Measurements from ENCODE around the gene KRTAP5-2. TPM values are rescaled to one million over a fixed set of nuclear protein-coding genes. Genes with fewer than 3 reads are reported as not detected.
"Not testable (repeated sequence)": the region's sequence is repeated elsewhere in the genome, so short reads cannot be mapped to it uniquely, and the experiment has no call there.

Gene KRTAP5-2
- total RNA-seq, 4 donors from 2014 or later: not detected

DNA sequence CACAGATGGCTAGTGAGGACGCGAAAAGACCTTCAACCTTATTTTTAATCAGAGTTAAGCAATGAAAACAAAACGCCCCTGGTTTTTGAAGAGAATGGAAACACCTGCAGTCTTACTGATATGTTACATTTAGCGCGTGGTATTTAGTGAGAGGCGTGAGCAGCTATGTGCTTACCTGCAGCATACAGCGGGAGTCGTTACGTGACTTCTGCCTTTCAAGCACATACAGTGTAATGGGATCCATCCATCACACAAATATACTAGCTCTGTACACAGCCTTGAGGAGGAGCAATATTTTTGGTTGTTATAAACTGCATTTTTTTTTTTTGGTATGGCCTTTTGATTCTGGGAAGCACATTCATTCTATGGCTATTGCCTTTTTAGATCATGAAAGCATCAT is 5.5 kb downstream of the KRTAP5-2 start:
- DNase-seq (ENCODE audit: low spot score) (no peak), ATAC-seq (ENCODE audit: low FRiP score) (no peak)
- TF ChIP-seq, protein P1, sequence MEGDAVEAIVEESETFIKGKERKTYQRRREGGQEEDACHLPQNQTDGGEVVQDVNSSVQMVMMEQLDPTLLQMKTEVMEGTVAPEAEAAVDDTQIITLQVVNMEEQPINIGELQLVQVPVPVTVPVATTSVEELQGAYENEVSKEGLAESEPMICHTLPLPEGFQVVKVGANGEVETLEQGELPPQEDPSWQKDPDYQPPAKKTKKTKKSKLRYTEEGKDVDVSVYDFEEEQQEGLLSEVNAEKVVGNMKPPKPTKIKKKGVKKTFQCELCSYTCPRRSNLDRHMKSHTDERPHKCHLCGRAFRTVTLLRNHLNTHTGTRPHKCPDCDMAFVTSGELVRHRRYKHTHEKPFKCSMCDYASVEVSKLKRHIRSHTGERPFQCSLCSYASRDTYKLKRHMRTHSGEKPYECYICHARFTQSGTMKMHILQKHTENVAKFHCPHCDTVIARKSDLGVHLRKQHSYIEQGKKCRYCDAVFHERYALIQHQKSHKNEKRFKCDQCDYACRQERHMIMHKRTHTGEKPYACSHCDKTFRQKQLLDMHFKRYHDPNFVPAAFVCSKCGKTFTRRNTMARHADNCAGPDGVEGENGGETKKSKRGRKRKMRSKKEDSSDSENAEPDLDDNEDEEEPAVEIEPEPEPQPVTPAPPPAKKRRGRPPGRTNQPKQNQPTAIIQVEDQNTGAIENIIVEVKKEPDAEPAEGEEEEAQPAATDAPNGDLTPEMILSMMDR (IDR thresholded peaks at IDR 0.05): no peak

DNA sequence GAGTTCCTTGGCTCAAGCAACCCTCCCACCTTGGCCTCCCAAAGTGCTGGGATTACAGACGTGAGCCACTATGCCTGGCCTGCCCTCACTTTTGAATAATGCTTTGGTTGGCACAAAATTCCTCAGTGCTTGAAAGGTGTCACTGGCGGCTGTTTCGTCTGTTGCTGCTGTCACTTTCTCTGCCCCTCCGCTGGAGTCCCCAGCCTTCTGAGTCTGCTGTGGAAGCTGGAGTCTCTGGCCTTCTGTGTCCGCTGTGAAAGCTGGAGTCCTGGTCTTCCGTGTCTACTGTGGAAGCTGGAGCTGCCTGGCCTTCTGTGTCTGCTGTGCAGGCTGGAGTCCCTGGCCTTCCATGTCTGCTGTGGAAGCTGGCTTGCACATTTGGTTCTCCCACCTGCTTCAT is 8.1 kb downstream of the KRTAP5-2 start:
- DNase-seq (ENCODE audit: low spot score) (no peak), ATAC-seq (ENCODE audit: low FRiP score) (no peak)
- TF ChIP-seq, protein P1 (IDR thresholded peaks at IDR 0.05): no peak

DNA sequence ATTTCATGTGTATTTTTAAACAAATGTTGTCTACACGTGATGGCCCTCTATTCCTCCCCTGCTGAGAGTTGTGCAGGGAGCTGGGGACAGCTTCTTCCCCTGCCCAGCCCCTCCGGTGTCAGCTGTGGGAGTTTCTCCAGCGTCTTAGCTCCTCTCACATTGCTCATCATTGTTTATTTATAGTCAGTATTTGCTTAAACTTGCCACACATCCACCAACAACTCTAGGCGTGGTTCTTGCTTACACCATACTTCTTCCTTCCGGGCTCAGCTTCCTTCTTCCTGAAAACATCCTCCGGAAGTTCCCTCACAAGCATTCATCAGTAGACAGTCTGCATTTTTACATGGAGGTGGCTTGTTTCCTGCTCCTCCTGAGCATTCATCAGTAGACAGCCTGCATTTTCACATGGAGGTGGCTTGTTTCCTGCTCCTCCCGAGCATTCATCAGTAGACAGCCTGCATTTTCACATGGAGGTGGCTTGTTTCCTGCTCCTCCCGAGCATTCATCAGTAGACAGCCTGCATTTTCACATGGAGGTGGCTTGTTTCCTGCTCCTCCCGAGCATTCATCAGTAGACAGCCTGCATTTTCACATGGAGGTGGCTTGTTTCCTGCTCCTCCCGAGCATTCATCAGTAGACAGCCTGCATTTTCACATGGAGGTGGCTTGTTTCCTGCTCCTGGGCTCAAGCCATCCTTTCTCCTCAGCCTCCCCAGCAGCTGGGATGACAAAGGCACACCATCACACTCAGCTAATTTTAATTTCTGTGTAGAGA is 8.7 kb downstream of the KRTAP5-2 start:
- not testable (repeated sequence) for DNase-seq (ENCODE audit: low spot score)

DNA sequence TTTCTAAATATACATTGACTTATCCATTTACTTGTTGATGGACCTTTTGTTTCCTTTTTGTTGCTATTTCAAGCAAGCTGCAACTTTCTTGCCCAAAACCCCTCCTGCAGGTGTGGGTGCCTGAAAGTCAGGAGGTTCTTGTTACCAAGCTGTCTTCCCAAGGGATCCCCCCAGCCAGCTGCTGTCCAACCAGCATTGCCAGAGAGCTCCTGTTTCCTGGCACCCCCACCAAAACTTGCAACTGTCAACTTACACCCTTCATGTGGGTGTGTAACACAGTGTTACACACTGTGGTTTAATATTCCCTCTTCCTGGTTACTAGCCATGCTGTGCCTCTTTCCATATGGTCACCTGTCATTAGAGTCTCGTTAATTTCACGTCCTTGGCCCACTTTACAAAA is 11.4 kb downstream of the KRTAP5-2 start:
- TF ChIP-seq, protein P1 (IDR thresholded peaks at IDR 0.05): no peak
- no peak for DNase-seq (ENCODE audit: low spot score)
- no peak for ATAC-seq (ENCODE audit: low FRiP score)

More for the DNA sequence above, 8.7 kb downstream of the KRTAP5-2 start:
- not testable (repeated sequence) for ATAC-seq (ENCODE audit: low FRiP score)

DNA sequence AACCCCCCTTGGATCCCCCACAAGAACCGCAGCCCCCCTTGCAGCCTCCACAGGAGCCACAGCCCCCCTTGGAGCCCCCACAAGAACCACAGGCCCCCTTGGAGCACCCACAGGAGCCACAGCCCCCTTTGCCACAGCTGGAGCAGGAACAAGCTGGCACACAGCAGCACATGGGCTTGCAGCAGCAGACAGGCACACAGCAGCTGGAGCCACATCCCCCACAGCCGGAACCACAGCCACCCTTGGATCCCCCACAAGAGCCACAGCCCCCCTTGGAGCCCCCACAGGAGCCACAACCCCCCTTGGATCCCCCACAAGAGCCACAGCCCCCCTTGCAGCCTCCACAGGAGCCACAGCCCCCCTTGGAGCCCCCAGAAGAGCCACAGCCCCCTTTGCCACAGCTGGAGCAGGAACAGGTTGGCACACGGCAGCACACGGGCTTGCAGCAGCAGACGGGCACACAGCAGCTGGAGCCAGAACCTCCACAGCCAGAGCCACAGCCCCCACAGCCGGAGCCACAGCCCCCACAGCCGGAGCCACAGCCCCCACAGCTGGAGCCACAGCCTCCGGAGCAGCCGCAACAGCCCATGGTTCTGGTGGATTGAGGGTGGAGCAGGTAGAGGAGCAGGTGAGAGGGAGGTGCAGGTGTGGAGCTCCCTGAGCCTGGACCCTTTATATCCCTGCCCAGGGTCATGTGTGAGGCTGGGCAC is 13.3 kb downstream of the KRTAP5-2 start, which contains the start of gene KRTAP5-1:
Gene KRTAP5-1 (minus strand): TSS at position 623 of the 710 bp plus-strand sequence. CDS start 34 bp downstream, at position 589.
- not testable (repeated sequence) for ATAC-seq (ENCODE audit: low FRiP score)

DNA sequence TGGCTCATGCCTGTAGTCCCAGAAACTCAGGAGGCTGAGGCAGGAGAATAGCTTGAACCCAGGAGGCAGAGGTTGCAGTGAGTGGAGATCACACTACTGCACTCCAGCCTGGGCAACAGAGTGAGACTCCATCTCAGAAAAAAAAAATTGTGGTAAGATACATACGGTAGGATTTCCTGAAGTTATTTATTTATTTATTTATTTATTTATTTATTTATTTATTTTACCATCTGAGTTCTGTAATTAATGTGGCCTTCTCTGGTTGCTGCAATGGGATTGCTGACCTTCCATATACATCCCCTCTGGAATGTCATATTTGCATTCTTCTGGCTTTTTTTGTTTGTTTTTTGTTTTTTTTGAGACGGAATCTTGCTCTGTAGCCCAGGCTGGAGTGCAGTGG is 15.2 kb downstream of the KRTAP5-2 start:
- DNase-seq (ENCODE audit: low spot score); ATAC-seq (ENCODE audit: low FRiP score): not testable (repeated sequence)

More for the DNA sequence above, 13.3 kb downstream of the KRTAP5-2 start, which contains the start of gene KRTAP5-1:
- DNase-seq (ENCODE audit: low spot score): not testable (repeated sequence)

DNA sequence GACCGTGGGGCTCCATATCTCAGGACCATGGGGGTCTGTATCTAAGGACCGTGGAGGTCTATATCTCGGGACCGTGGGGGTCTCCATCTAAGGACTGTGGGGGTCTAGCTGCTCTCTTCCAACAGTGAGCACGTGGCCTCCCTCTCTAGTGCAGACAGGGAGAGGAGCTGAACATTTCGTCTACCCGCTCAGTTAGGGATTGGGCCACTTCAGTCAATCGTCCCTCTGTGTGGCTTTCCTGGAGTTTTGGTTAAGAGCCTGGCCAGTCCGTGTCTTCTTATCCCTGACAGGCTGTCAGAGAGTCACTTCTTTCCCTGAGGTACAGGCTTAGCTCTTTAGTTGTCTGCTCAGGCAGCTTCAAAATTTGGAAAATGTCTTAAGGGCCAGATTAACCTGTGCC is 16.1 kb downstream of the KRTAP5-2 start:
- TF ChIP-seq, protein P1 (IDR thresholded peaks at IDR 0.05): no peak
- ATAC-seq (ENCODE audit: low FRiP score): no peak
- no peak for DNase-seq (ENCODE audit: low spot score)

DNA sequence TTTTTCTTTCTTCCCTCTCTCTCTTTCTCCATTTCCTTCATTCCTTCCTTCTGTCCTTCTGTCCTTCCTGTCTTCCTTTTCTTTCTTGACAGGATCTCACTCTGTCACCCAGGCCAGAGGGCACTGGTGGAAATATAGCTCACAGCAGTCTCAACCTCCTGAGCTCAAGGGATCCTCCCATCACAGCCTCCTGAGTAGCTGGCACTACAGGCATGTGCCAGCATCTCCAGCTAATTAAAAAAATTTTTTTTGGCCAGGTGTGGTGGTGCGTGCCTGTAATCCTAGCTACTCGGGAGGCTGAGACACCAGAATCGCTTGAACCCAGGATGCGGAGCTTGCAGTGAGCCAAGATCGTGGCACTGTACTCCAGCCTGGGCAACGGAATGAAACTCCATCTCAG is 21.3 kb downstream of the KRTAP5-2 start:
- no peak for ATAC-seq (ENCODE audit: low FRiP score)
- DNase-seq (ENCODE audit: low spot score): no peak

DNA sequence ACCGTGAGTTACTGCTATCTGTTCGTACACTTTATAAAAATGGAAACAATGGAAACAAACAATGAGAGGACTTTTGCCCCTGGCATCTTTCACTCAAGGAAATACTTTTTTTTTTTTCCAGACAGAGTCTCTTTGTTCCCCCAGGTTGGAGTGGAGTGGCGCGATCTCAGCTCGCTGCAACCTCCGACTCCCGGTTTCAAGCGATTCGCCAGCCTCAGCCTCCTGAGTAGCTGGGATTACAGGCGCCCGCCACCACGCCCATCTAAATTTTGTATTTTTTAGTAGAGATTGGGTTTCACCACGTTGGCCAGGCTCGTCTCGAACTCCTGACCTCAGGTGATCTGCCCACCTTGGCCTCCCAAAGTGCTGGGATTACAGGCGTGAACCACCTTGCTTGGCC is 22.3 kb downstream of the KRTAP5-2 start:
- ATAC-seq (ENCODE audit: low FRiP score); DNase-seq (ENCODE audit: low spot score): not testable (repeated sequence)

More for the DNA sequence above, 21.3 kb downstream of the KRTAP5-2 start:
- TF ChIP-seq, protein P1 (IDR thresholded peaks at IDR 0.05): no peak
